SU-DHL-6 (cell line): Measurements from ENCODE around the gene LRRN2.

Source experiments
- CTCF ChIP-seq: fragments of 200-600 bp; sonication (generic); IDR thresholded peaks from one replicate; pipeline ENCODE4 v1.5.1; 2017; ENCODE audit warnings: antibody characterized with exemption, mild to moderate bottlenecking, low read length, moderate library complexity; ENCODE audit not compliant: insufficient read depth, poor library complexity, severe bottlenecking
- EZH2phosphoT487 ChIP-seq: fragments of 200-600 bp; sonication (generic), shearing (Covaris generic); conservative IDR thresholded peaks from 2 replicates; pipeline ENCODE4 v1.6.1; 2018; ENCODE audit warnings: mild to moderate bottlenecking, antibody characterized with exemption, low read length, moderate library complexity, mixed read lengths

- TF ChIP-seq CTCF (no peak), EZH2phosphoT487 (no peak)
Measured at GRCh38 chr1:204684571-204685235, 835 bp downstream of the LRRN2 start.
